Right lobe of liver (tissue), 4 donors: Measurements from ENCODE around the gene PUS3.

Experiments used
- CTCF ChIP-seq, 4 donors: fragments of 200-600 bp in 3 of 4; fragments of 450-650 bp in 1 of 4; IDR thresholded peaks; one replicate each; pipeline versions ENCODE4 v1.5.1 to v1.8.0; 2016 to 2022; ENCODE audit warnings: antibody characterized with exemption in 4 of 4, mild to moderate bottlenecking in 2 of 4
- POLR2A ChIP-seq: fragments of 450-650 bp; IDR thresholded peaks from one replicate; pipeline ENCODE4 v1.6.1; 2017; ENCODE audit warnings: antibody characterized with exemption, mild to moderate bottlenecking
- donor health status: DM: no; HTN: no; CAD: no.
- donor health status: DM: no; HTN: no; CAD: no.
- donor health status: DM: no; HTN: yes; CAD: no.

DNA sequence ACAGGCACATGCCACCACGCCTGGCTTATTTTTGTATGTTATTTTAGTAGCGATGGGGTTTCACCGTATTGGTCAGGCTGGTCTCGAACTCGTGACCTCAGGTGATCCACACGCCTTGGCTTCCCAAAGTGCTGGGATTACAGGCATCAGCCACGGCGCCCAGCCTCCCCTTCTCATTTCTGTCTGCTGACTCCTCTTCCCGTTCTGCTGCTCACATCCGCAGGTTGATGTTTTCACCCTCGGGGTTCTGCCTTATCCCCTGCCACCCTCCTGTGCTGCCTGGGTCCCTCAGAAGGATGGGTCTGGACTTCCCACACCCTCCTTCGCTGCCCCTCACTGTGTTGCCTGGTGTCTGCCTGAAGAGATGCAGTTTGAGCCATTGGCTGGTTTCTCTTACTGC is 23.7 kb upstream of the PUS3 start:
- no peak for TF ChIP-seq POLR2A
- TF ChIP-seq CTCF (IDR thresholded peaks at IDR 0.05) = no peak
